HEK293T (cell line): ENCODE data around the gene CCNY.

ENCODE experiments used
- CTCF ChIA-PET: fragments of 350-600 bp; formaldehyde crosslinking; extraction: SDS; loops from one replicate; lab custom pipeline; 2021; ENCODE audit warnings: antibody characterized with exemption, inconsistent platforms; lab: Yijun Ruan, JAX
- POLR2A ChIA-PET: fragments of 350-600 bp; formaldehyde crosslinking; extraction: SDS; loops from one replicate; lab custom pipeline; 2020; ENCODE audit warnings: antibody characterized with exemption, inconsistent platforms; lab: Yijun Ruan, JAX
- DNase-seq: peaks from one replicate; pipeline ENCODE4 v3.0.0; 2012; ENCODE audit warnings: mixed read lengths; ENCODE audit errors: extremely low spot score
- ARNT ChIP-seq: fragments of 450-650 bp; IDR thresholded peaks from 2 replicates; pipeline ENCODE4 v1.6.1; 2017; ENCODE audit warnings: mild to moderate bottlenecking
- BHLHE40 ChIP-seq: fragments of 450-650 bp; IDR thresholded peaks from 2 replicates; pipeline ENCODE4 v1.6.1; 2016; ENCODE audit warnings: mild to moderate bottlenecking, moderate library complexity, borderline replicate concordance
- CTBP1 ChIP-seq: fragments of 450-650 bp; IDR thresholded peaks from 2 replicates; pipeline ENCODE4 v1.6.1; 2016; ENCODE audit warnings: borderline replicate concordance
- ELF4 ChIP-seq: fragments of 450-650 bp; IDR thresholded peaks from 2 replicates; pipeline ENCODE4 v1.6.1; 2017; ENCODE audit warnings: antibody characterized with exemption
- FOXA1 ChIP-seq: fragments of 450-650 bp; IDR thresholded peaks from 2 replicates; pipeline ENCODE4 v1.6.1; 2016; ENCODE audit warnings: mild to moderate bottlenecking
- FOXK2 ChIP-seq: fragments of 450-650 bp; IDR thresholded peaks from 2 replicates; pipeline ENCODE4 v1.6.1; 2016; ENCODE audit warnings: mild to moderate bottlenecking
- FOXM1 ChIP-seq: fragments of 450-650 bp; IDR thresholded peaks from 2 replicates; pipeline ENCODE4 v1.6.1; 2017; ENCODE audit warnings: mild to moderate bottlenecking, borderline replicate concordance
- HDGF ChIP-seq: fragments of 450-650 bp; IDR thresholded peaks from 2 replicates; pipeline ENCODE4 v1.6.1; 2017; ENCODE audit warnings: antibody characterized with exemption, borderline replicate concordance
- L3MBTL2 ChIP-seq: fragments of 450-650 bp; conservative IDR thresholded peaks from 2 replicates; pipeline ENCODE4 v1.6.1; 2016; ENCODE audit warnings: mild to moderate bottlenecking
- LEF1 ChIP-seq: fragments of 450-650 bp; IDR thresholded peaks from 2 replicates; pipeline ENCODE4 v1.6.1; 2017; ENCODE audit warnings: mild to moderate bottlenecking, borderline replicate concordance
- NFRKB ChIP-seq: fragments of 450-650 bp; IDR thresholded peaks from 2 replicates; pipeline ENCODE4 v1.6.1; 2016; ENCODE audit warnings: mild to moderate bottlenecking, moderate library complexity
- SP1 ChIP-seq: fragments of 450-650 bp; IDR thresholded peaks from 2 replicates; pipeline ENCODE4 v1.6.1; 2017
- SUZ12 ChIP-seq: fragments of 450-650 bp; IDR thresholded peaks from 2 replicates; pipeline ENCODE4 v1.6.1; 2016; ENCODE audit warnings: mild to moderate bottlenecking
- TARDBP ChIP-seq: fragments of 450-650 bp; IDR thresholded peaks from 2 replicates; pipeline ENCODE4 v1.6.1; 2016
- ZNF384 ChIP-seq: fragments of 450-650 bp; IDR thresholded peaks from 2 replicates; pipeline ENCODE4 v1.6.1; 2016
- TF ChIP-seq, protein P1 (sequence below): fragments of 450-650 bp; IDR thresholded peaks from 2 replicates; pipeline ENCODE4 v1.6.1; 2016

The CCNY gene

DNA sequence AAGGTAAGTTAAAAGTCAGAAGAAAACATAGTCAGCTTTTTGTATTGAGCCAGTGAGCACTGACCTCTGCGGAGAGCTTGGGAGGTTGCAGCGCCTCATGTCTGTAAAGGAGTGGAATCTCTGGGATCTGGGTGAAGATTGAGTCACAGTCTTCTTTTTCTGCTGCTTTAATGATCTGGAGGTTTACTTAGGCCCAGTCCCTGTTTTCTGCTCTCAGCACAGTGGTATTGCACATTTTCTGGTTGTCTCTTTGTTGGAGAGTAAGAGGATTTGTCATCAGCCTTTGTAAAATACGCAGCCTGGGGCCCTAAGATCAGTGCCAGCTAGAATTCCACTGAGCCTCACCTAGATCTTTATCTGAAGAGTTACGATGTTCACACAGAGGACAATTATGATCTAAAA is 210.5 kb downstream of the CCNY start:
- TF ChIP-seq SP1 (no peak), ZNF384 (no peak), L3MBTL2 (no peak), LEF1 (no peak), FOXA1 (no peak), HDGF (no peak), TARDBP (no peak), FOXM1 (no peak), ELF4 (no peak), SUZ12 (no peak), CTBP1 (no peak)
- TF ChIP-seq, protein P1, sequence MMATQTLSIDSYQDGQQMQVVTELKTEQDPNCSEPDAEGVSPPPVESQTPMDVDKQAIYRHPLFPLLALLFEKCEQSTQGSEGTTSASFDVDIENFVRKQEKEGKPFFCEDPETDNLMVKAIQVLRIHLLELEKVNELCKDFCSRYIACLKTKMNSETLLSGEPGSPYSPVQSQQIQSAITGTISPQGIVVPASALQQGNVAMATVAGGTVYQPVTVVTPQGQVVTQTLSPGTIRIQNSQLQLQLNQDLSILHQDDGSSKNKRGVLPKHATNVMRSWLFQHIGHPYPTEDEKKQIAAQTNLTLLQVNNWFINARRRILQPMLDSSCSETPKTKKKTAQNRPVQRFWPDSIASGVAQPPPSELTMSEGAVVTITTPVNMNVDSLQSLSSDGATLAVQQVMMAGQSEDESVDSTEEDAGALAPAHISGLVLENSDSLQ: no peak
- DNase-seq: no peak
- POLR2A ChIA-PET: no interaction called here
- CTCF ChIA-PET: interaction anchor here (0.9 to 1.3 kb wide), 2 partner anchors 16 kb away, joined by 3 to 4 read pairs; no protein-coding TSS in a partner anchor

DNA sequence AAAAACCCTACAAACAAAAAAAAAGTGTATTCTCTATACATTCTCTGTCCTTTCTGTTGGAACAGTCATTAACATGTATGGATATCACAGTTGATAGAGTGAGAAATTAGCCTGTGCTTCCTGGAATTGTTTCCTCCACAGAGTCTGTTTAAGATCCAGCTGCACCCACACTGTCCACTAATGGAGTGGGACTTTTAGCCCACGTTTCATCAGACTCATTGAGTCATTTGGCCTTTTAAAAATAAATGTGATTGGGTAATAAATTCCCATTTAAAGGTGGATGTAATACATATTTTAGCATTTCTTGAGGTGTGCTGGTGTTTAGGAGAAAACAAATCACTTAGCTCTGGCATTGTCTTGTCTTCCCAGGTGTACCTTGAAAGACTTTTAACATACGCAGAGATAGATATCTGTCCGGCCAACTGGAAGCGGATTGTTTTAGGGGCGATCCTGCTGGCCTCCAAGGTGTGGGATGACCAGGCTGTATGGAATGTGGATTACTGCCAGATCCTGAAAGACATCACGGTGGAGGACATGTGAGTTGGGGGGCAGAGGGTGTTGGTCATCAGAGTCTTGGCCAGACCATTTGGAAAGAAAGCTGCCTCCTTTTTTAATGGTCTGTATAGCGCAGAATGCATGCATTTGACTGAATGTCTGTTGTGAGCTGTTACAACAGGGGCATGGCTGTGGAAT is 216.5 kb downstream of the CCNY start:
- CTCF ChIA-PET: interaction anchor here (0.6 to 1.4 kb wide), 2 partner anchors 10 to 312 kb away, joined by 4 to 8 read pairs; no protein-coding TSS in a partner anchor
- no peak for DNase-seq
- POLR2A ChIA-PET: no interaction called here
- TF ChIP-seq NFRKB: no peak
- no peak for TF ChIP-seq L3MBTL2
- no peak for TF ChIP-seq CTBP1
- TF ChIP-seq ELF4: no peak
- TF ChIP-seq ZNF384: no peak
- no peak for TF ChIP-seq FOXK2
- no peak for TF ChIP-seq LEF1
- TF ChIP-seq SUZ12: no peak
- no peak for TF ChIP-seq FOXM1
- TF ChIP-seq BHLHE40: no peak
- TF ChIP-seq, protein P1: no peak
- TF ChIP-seq FOXA1: no peak
- no peak for TF ChIP-seq TARDBP

DNA sequence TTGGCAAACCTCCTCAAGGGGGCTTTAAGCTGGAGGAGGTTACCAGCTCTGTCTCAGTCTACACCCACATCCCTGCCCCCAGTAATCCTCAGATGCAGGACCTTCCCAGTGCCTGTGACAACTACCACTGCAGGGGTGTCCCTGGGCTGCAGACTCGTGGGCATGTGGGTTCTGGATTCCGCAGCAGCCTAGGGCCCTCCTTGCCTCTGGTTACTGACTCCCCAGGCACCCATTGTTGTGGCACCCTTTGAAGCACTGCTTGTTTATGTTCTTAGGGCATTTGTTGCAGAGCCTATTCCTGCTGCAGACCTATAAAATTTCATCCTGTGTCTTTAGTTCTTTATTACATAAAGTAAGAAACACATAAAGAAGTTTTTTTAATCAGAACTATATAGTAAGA is 217.7 kb downstream of the CCNY start:
- DNase-seq: no peak
- CTCF ChIA-PET: no interaction called here
- TF ChIP-seq BHLHE40 (no peak), ZNF384 (no peak), FOXA1 (no peak), FOXM1 (no peak), SUZ12 (no peak), CTBP1 (no peak), LEF1 (no peak)
- TF ChIP-seq, protein P1: no peak
- POLR2A ChIA-PET: no interaction called here

DNA sequence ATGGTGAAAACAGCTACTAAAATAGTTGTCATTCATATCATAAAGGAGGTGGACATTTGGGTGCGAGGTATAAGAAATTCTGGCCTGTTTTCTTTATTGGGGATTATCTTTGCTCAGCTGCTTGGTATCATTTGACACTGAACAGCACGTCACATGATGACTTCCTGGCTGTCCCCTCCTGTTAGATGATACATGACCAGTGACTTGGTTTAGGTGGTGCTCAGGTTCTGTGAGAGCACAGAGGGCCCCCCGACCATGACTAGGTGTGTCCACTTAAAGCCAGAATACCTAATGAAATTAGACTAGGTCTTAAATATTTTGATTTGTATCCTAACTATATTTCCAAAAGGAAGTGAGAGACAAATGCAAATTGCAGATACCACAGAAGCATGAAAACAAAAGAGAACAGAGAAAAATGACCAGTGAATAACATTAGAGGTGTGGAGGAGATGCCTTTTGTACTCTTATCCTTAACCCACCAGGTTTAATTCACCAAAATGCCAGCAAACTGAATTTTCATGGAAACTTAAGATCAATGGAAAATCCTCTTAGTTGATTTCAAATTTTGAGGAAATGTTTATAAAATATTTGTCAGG is 218.2 kb downstream of the CCNY start:
- DNase-seq: no peak
- CTCF ChIA-PET: no interaction called here
- TF ChIP-seq HDGF (no peak), SP1 (no peak), ARNT (no peak), ZNF384 (no peak), CTBP1 (no peak), L3MBTL2 (no peak), BHLHE40 (no peak), TARDBP (no peak), SUZ12 (no peak), NFRKB (no peak), FOXM1 (no peak), FOXK2 (no peak), LEF1 (no peak), ELF4 (no peak), FOXA1 (no peak)
- TF ChIP-seq, protein P1: no peak
- POLR2A ChIA-PET: no interaction called here
